GM12878 (cell line): ENCODE results near the gene LNX2.

Experiments used
- BCL11A ChIP-seq: IDR thresholded peaks from 2 replicates; pipeline ENCODE4 v1.6.1; 2011; ENCODE audit warnings: low read depth, low read length
- CEBPZ ChIP-seq: fragments of 150-350 bp; IDR thresholded peaks from 2 replicates; pipeline ENCODE4 v1.6.1; 2016; ENCODE audit warnings: low read depth, low read length
- CTCF ChIP-seq, 3 experiments: IDR thresholded peaks in 2 of 3; conservative IDR thresholded peaks in 1 of 3; 2 replicates each; pipeline ENCODE4 v1.5.1; 2011; ENCODE audit warnings: low read depth in 3 of 3, low read length in 3 of 3, mild to moderate bottlenecking in 3 of 3, control low read depth in 2 of 3, moderate library complexity in 2 of 3, inconsistent platforms in 1 of 3, mixed read lengths in 1 of 3; ENCODE audit not compliant: control insufficient read depth in 2 of 3, insufficient read depth in 1 of 3; ENCODE audit errors: extremely low read depth in 1 of 3
- EZH2 ChIP-seq: IDR thresholded peaks from 2 replicates; pipeline ENCODE4 v1.6.1; 2012; ENCODE audit warnings: low read depth, mild to moderate bottlenecking, control low read depth, inconsistent platforms, low read length, borderline replicate concordance; ENCODE audit not compliant: control insufficient read depth
- KDM1A ChIP-seq: fragments of 200-600 bp; sonication (generic); IDR thresholded peaks from 2 replicates; pipeline ENCODE4 v1.6.1; 2016; ENCODE audit warnings: borderline replicate concordance
- POLR2A ChIP-seq: IDR thresholded peaks from 2 replicates; pipeline ENCODE4 v1.6.1; 2011; ENCODE audit warnings: low read depth, mild to moderate bottlenecking, low read length
- TCF7 ChIP-seq: IDR thresholded peaks from 2 replicates; pipeline ENCODE4 v1.6.1; 2014; ENCODE audit warnings: antibody characterized with exemption, borderline replicate concordance

GRCh38 chr13:27660511-27660910 is 40.2 kb upstream of the LNX2 start:
- TF ChIP-seq BCL11A: no peak
- no peak for TF ChIP-seq CEBPZ
- TF ChIP-seq KDM1A: no peak
- no peak for TF ChIP-seq EZH2
- TF ChIP-seq POLR2A: no peak
- TF ChIP-seq TCF7: no peak
- TF ChIP-seq CTCF (IDR thresholded peaks at IDR 0.05 in 2 of 3, conservative IDR thresholded peaks at IDR 0.05 in 1 of 3; ENCODE audit: control insufficient read depth in 2 of 3, extremely low read depth in 1 of 3, insufficient read depth in 1 of 3, low read depth in 3 of 3, low read length in 3 of 3): no peak
